ENCODE results near the gene MED13.
"Not testable (repeated sequence)": the region's sequence is repeated elsewhere in the genome, so short reads cannot be mapped to it uniquely, and the experiment has no call there.

MED13 gene

DNA sequence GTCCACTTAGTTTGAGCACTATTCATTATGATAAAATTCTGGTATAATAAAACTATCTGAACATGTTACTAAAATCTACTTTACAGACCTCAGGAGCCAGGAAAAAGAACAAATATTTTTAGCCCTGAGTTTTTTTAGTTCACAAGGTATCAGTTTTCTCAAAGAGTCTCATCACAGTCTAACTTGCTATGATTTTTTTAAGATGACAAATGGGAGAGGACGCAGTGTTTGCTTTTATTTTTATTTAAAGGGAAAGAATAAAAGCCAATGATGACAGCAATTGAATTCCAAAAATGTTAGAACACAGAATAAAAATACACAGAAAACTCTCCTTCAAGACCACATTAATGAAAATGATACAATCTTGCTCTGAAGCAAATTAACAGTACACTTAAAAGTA lies 7.4 kb downstream of the MED13 start:
- DNase-seq, result no peak

DNA sequence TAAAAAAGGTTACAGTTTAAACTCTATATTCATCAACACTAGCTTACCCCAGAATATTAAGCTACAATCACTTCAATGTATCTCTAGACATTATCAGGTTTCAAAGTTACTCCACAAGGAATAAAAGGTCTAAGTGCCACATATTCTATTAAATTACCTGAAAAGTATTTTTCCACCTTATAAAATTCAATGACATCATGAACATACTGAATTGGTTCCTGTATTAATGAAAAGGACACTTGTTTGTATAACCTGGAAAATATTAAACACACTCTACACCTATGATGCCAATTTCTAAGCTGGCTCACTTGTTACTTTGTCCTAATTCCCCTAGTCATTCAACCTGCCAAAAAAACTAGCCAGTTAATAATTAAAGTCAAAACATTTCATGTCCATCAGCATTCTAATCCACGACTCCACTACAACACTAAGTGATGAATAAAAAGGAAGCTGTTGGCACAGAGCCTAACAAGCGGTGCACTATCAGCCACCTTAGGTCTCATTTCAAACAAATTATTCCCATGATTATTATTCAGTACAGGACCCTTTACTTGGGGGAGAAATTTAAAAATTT lies 12.2 kb downstream of the MED13 start:
- DNase-seq, result no peak

DNA sequence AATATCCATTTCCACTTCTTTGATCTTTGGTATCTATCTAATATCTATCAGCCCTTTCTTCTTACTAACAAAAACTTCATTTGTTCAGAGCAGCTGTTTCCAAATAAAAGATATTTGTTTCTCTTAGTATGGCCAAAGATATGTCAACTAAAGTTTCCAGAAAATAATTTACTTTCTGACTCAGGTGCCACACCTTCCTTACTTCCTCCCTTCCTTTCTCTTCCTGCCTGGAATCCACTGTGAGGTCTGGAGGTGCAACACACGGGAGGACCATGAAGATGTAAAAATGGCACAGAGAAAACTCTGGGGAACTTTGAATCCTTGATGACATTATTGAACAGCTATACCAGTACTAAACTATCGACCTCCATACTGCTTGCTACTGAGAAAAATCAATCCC lies 14.0 kb downstream of the MED13 start:
- DNase-seq, result no peak

DNA sequence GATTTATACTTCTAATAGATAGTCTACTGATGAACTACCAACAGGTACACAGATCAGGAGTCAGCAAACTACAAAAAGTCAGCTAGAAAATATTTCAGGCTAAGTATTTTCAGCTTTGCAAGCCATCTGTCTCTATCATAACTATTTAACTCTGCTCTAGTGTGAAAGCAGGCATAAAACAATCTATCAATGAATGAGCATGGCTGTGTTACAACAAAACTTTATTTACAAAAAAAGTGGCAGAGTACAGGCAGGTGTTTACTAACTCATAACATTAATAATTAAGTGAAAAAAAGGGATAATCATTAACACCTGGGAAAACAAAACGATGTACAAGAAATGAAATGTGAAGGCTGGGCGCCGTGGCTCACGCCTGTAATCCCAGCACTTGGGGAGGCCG lies 15.8 kb downstream of the MED13 start:
- DNase-seq, result no peak

DNA sequence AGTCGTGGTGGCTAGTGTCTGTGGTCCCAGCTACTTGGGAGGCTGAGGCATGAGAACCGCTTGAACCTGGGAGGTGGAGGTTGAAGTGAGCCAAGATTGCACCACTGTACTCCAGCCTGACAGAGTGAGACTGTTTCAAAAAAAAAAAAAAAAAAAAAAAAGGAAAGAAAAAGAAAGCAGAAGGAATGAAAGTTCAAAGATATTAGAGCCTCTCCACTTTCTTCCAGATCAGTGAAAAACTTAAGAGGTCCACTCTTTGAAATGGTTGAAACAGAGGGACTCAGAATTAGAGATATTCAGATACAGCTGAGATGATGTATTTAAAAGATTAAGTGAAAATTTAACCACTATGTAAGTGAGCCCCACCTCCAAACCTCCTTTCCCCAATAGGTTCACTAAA lies 16.8 kb downstream of the MED13 start:
- DNase-seq, result no peak

DNA sequence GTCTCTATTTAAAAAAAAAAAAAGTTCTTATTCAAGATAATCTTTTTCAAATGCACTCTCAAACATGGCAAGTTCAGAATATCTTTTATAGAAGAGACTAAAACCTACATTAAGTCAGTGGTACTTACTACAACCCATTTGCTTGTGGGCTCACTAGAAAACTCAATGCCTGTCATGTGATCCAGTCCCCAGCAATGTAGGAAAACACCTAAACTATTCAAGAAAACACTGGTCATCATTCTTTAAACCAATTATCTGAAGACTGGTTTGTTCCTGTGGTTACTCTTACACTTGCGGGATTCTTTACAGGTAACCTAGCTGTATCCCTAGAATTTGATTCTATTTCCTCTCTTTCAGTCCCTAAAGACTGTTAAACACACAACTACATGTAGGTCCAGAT lies 19.6 kb downstream of the MED13 start:
- no peak for DNase-seq

DNA sequence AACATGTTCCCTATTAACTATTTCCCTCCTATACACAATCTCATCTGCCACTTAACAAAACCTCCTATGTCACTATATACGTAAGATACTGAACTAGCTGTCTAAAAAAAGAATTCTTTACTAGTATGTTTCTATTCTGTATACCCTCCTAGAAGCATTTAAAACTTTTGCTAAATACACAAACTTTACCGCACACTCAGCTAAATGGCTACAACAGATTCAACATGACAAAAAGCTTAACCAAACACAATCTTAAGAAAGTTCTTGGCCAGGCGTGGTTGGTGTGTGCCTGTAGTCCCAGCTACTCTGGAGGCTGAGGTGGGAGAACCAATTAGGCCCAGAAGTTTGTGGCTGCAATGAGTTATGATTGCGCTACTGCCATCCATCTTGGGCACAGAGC lies 20.0 kb downstream of the MED13 start:
- no peak for DNase-seq

DNA sequence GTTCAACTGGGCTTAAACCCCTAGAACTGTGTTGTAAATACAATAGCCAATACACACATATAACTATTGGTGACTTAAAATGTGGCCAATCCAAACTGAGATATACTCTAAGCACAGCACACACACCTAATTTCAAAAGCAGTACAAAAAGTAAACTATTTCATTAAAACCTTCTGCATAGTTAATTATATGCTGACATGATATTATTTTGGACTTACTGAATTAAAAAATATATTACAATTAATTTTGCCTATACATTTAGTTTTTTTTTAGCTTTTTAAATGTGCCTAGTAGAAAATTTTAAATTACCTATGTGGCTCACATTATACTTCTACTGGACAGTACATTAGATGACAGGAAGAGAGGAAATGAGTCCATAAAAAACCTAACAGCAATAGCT lies 21.5 kb downstream of the MED13 start:
- no peak for DNase-seq

DNA sequence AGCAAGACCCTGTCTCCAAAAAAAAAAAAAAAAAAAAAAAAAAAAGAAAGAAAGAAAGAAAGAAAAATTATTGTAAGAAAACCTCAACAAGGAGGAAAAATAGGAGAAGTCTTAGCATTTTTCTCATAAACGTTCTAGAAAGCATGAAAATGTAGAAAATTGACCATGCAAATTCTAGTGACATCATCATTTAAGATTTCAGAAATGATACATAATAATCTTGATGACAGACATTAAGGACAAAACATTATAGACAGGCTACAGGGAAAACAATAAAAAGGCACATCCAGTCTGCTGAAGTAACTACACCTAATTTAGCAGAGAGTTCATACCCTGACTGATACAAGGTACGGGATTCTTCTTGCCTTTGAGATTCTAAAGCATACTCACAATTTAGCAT lies 21.9 kb downstream of the MED13 start:
- no peak for DNase-seq

DNA sequence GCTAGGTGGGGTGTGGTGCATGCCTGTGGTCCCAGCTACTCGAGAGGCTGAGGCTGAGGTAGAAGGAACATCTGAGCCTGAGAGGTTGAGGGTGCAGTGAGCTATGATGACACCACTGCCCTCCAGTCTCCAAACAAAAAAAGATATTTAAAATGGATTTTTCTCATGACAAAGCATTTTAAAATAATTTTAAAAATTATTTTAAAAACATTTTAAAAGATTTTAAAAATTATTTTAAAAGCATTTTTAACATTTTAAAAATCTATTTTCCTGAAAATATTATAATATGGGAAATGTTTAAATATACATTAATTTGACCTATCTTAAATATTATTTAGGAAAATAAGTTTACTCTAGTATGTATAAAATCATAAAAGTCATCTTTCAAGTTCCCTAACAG lies 26.8 kb downstream of the MED13 start:
- DNase-seq, result no peak

DNA sequence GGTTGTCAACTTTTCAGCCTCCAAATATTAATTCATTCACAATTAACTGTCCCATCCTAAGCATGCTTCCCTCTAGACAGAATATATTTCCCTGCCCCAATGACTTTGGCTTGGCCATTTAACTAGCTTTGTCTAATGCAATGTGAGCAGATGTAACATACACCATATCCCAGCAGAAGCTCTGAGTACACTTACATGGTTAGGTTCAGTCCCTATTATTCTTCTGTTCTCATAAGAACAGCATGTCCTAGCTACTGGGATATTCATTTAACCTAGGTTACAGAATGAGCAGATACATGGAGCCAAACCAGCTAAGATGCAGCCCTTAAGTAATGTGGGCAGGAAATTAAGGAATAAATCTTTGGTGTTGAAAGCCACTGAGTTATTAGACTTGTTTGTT lies 31.8 kb downstream of the MED13 start:
- no peak for DNase-seq

DNA sequence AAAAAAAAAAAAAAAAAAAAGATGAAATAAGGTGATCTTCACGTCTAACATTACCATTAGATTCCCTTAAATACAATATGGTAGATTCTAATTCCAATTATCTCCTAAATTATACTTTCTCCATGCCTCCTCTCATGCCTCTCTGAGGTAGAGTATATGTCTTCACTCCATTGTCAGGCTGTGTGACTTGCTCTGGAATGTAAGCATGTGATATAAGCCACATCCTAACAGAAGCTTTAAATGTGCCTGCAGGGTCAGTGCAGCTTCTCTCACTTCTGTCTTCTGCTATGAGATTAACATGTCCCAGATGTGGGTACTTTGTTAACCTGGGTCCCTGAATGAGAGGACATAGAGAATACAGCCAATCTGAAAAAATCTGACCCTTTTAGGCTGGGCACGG lies 32.6 kb downstream of the MED13 start:
- no peak for DNase-seq

DNA sequence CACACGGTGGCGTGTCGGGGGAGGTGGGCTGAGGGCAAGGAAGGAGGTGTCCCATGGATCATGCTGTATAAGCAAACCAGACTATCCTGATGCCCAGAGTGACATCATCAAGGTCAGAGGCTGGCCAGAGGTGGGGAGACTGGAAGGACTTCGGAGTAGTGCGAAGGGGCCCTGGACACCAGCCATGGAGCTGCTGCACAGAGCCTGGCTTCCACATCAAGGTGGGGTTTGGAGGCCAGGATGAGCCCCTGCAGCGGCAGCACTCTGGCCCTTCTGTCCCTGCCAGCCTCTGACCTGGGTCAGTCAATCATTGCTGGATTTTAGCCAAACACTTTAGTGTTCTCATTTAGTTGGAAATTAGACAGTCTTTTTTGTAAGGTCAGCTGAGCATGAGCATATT lies 34.8 kb downstream of the MED13 start:
- no peak for DNase-seq

DNA sequence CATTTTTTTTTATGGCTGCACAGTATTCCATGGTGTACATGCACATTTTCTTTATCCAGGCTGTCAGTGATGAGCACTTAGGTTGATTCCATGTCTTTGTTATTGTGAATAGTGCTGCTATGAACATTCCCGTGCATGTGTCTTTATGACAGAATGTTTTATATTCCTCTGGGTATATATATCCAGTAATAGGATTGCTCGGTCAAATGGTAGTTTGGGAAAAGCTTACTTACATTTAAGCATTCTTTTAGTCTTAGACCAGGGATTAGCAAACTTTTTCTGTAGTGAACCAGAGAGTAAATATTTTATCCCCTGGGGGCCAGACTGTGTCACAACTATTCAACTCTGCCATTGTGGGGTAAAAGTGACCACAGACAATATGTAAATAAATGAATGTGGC lies 40.2 kb downstream of the MED13 start:
- DNase-seq, result no peak

DNA sequence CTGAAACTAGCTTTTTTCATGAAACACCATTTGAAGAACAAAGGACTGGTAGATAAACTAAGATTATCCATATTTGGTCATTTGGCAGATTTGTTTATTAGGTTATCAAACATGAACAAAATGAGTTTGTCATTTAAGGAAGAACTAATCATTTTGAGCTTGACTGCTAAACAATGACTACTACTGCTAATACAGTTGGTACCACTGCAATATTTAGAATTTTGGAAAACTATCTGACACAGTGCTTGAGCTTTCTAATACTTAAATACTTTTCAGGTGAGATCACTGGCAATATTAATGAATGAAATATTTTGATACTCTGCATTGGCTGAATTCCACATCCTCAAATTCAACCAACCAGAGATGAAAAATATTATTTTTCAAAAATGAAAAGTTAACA lies 47.2 kb downstream of the MED13 start:
- DNase-seq, result no peak

DNA sequence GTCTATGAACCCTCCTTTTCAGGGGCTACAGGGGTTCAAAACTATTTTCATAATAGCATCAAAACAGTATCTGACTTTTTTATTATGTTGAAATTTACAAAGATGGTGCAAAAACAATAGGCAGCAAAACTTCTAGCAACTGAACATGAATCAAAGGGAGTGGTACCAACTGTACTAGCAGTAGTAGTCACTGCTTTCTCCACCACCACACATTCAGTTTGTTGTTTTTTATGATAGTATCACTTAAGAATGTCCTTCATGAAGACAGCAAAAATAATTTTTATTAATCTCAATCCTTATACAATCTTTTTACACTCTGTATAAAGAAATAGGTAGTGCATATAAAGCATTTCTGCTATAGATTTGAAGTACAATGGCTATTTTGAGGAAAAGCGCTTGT lies 47.6 kb downstream of the MED13 start:
- no peak for DNase-seq

DNA sequence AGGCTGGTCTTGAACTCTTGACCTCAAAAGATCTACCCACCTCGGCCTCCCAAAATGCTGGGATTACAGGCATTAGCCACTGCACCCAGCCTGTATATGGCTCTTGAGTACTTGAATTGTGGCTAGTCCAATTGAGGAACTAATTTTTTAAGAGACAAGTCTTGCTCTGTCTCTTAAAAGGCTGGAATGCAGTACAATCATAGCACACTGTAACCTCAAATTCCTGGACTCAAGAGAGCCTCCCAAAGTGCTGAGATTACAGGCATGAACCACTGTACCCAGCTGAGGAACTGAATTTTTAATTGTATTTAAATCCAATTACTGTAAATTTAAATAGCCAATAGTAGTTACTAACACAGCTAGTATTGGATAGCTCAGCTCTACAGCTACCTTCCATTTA lies 50.6 kb downstream of the MED13 start:
- no peak for DNase-seq

DNA sequence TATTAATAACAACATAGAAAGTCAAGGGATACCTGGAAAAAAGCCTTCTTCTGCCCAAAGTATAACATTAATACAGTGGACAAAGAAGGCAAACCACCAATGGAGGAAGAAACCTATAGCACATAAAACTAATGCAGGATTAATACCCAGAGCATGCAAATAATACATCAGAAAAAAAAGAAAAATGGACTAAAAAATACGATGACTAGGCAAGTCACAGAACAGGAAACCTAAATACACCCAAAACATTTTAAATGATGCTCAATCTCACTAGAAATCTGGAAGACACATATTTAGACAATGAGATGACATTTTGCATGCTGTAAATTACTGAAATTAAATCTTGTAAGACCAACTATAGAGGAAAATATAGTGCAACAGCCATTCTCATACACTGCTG lies 55.9 kb downstream of the MED13 start:
- no peak for DNase-seq

DNA sequence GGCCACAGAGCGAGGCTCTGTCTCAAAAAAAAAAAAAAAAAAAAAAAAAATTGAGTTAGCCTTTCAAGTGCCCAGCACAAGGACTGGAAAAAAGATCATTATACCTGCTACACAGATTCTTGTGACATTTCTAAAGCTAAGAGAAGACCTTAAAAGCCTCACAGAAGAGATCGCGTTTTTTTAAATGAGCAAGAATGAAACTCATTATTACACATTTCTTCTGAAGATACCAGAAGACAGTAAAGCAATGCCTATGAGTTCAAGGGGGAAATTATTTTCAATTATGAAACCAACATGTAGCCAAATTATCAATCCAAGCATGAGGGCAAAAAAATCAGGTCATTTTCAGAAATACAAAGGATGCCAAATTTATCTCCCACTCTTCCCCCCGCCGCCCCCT lies 56.8 kb downstream of the MED13 start:
- DNase-seq, result no peak

DNA sequence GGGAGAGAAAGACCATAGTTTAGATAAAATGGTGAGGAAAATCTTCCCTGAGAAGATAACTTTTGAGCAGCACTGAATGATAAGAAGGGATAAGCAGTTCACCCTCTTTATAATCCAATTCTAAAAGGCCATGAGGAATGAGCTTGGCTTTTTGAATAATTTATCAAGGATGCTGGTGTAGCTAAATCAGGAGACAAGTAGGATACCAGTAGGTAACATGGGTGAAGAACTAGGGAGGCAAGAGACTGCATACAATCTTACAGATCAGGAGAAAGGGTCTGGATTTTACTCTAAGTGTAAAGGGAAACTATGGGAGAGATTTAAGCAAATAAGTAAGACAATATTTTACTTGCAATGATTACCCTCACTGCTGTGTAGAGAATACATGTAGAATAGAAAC lies 60.7 kb downstream of the MED13 start:
- DNase-seq, result no peak

DNA sequence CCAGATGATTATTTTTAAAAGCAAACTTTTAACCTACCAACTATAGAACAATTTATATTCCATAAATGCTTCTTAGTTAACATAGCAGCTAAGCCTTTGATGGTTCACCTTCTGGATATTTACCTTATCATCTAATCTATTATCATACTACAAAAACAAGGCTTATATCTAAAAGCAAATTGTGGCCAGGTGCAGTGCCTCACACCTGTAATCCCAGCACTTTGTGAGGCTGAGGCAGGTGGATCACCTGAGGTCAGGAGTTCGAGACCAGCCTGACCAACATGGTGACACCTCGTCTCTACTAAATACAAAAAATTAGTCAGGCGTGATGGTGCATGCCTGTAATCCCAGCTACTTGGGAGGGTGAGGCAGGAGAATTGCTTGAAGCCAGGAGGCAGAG lies 61.9 kb downstream of the MED13 start:
- not testable (repeated sequence) for DNase-seq

DNA sequence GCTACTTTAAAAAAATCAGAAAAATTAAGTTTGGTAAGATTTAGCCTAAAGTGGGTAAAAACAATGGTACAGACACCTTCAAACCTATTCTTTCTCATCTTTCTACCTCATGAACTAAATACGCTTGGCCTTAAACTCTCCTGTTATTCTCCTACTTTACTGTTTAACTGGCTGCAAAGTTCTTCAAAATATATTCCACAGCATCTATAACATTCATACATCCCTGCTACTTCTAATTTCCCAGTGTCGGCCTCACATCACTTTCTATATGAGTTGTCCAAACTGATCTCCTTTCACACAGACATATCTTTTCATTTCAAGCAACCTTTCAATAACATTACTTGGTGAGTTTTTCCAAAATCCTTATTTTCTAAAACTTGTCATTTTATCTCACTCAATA lies 64.0 kb downstream of the MED13 start:
- DNase-seq, result no peak

DNA sequence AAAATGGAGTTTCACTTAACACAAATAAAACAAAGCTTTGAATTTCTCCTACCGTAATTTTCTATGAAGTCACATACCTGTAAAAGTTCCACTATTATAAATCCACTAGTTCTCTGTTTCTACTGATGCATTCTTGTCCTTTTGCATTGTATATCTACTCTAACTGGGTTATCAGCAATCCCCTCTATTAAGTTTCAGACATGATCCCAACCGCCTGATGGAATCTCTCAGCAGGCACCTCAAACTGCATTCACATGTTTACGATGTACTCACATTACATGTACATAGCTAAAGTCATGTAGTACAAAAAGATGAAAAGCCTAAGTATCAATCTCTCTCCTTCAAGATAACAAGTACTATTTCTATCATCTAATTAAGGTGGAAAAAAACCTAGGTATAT lies 64.9 kb downstream of the MED13 start:
- no peak for DNase-seq

DNA sequence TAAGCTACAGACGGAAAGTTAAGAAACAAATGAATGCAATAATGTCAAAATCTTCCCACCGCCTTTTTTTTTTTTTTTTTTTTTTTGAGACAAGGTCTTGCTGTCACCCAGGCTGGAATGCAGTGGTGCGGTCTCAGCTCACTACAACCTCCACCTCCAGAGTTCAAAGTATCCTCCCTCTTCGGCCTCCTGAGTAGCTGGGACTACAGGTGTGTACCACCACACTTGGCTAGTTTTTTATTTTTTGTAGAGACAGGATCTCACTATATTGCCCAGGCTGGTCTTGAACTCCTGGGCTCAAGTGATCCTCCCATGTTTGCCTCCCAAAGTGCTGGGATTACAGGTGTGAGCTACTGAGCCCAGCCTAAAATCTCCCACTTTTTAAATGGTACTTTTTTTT lies 66.5 kb downstream of the MED13 start:
- DNase-seq, result not testable (repeated sequence)

DNA sequence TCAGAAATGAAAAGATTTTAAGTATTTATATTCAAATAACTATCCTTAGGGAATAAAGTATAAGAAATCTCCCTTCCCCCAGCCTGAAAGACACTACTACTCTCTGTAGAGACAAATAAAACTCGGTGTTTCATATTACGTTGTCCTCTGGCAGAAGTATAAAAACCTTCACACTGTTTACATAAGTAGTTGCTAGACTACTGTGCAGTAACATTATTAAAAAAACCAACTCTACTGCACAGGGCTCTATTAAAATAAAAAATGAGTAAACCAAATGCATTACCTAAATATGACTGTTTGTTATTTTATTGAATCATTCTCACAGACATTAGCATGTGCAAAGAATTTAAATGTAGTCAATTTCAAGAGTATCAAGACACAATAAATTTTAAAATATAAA lies 67.4 kb downstream of the MED13 start:
- DNase-seq, result no peak
